Measurements from ENCODE around the gene SLC25A29.
"Not testable (repeated sequence)": the region's sequence is repeated elsewhere in the genome, so short reads cannot be mapped to it uniquely, and the experiment has no call there.

SLC25A29 gene

DNA sequence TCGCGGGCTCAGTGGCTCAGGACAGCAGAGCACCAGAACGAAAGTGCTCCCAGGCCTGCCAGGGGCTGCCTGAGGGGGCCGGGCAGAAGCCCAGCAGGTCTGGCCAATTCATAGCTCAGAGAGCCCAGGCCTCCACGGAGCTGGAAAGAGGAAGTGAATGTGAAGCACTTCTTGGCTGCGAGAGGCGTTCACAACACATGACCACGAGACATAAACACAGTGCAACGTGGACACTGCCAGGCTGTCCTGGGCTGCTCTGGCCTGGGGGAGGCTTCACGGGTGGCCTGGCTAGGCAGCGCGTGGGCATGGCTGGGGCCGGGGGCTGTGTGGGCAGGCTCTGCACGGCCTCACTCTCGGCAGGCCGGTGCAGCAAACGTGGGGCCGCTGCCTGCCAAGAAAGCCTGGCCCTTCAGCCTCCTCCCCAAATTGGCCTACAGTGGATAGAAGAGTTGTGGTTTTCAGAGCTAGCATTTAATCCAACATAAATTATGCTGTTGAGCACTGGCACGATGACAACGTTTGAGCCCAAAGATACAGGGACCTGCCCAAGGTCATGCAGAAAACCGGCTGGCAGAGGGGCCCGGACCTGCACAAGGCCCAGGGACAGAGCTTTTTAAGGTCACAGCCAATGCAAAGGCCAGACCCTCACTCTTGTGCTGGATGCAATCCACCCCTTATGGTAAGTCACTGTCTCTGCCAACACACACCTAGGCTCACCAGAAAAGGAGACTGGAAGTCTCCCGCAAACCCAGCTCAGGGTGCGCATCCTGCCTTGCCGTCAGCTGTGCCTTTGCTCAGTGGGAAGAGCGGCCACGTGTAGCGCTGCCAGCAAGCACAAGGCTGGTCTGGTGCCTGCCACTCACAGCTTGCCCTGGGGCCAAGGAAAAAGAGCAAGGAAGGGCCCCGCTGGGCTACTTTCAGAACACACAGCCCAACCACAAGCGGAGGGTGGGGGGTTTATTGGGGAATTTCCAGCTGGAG is 8.6 kb downstream of the SLC25A29 start:
- peaks cover 55% of the 10 kb centered on the region for H4K20me1 ChIP-seq (ENCODE audit: insufficient read depth, low read length)

DNA sequence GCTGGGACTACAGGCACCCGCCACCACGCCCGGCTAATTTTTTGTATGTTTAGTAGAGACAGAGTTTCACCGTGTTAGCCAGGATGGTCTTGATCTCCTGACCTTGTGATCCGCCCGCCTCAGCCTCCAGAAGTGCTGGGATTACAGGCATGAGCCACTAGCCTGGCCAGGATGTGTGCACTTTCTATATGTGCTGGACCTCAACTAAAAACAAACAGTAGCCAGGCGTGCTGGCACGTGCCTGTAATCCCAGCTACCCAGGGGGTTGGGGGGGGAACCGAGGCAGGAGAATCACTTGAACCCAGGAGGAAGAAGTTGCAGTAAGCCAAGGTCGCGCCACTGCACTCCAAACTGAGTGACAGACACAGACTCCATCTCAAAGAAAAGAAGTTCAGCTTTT is 9.5 kb downstream of the SLC25A29 start:
- not testable (repeated sequence) for H3K4me2 ChIP-seq (ENCODE audit: insufficient read depth, low read length); H3K4me3 ChIP-seq (ENCODE audit: low read depth in 1 of 2, low read length in 2 of 2); H2AFZ ChIP-seq (ENCODE audit: low read depth, low read length); DNase-seq; H3K27ac ChIP-seq (ENCODE audit: low read length); H3K27me3 ChIP-seq (ENCODE audit: insufficient read depth, low read length, poor library complexity); ATAC-seq (ENCODE audit: insufficient read depth, low read depth); H3K9me3 ChIP-seq (ENCODE audit: insufficient read depth, low read length, severe bottlenecking); H3K9ac ChIP-seq (ENCODE audit: low read depth, low read length); H3K4me1 ChIP-seq (ENCODE audit: insufficient read depth, low read length)
- Histone ChIP-seq H3K36me3 (ENCODE audit: insufficient read depth, low read length) (peaks cover 68% of the 10 kb centered on the region), H3K79me2 (ENCODE audit: insufficient read depth, low read length) (peaks cover 43% of the 10 kb centered on the region), H4K20me1 (ENCODE audit: insufficient read depth, low read length) (peaks cover 57% of the 10 kb centered on the region)

More for the DNA sequence above, 8.6 kb downstream of the SLC25A29 start:
- H3K36me3 ChIP-seq (ENCODE audit: insufficient read depth, low read length): peaks cover 59% of the 10 kb centered on the region
- no peak overlapping the region for H3K27ac ChIP-seq (ENCODE audit: low read length)
- no peak overlapping the region for H2AFZ ChIP-seq (ENCODE audit: low read depth, low read length)
- DNase-seq: no peak
- no peak overlapping the region for H3K4me2 ChIP-seq (ENCODE audit: insufficient read depth, low read length)
- H3K27me3 ChIP-seq (ENCODE audit: insufficient read depth, low read length, poor library complexity): no peaks in the 10 kb centered on the region
- no peak for TF ChIP-seq EZH2 (IDR thresholded peaks at IDR 0.05; ENCODE audit: borderline replicate concordance, low read depth, low read length, severe bottlenecking)
- no peak for TF ChIP-seq CTCF (IDR thresholded peaks at IDR 0.05; ENCODE audit: borderline replicate concordance, extremely low read depth, low read length, poor library complexity, severe bottlenecking)
- no peak for ATAC-seq (ENCODE audit: insufficient read depth, low read depth)
- no peaks in the 10 kb centered on the region for H3K4me1 ChIP-seq (ENCODE audit: insufficient read depth, low read length)
- no peak overlapping the region for H3K4me3 ChIP-seq (ENCODE audit: low read depth in 1 of 2, low read length in 2 of 2)
- no peak overlapping the region for H3K9ac ChIP-seq (ENCODE audit: low read depth, low read length)
- no peaks in the 10 kb centered on the region for H3K9me3 ChIP-seq (ENCODE audit: insufficient read depth, low read length, severe bottlenecking)
- peaks cover 52% of the 10 kb centered on the region for H3K79me2 ChIP-seq (ENCODE audit: insufficient read depth, low read length)

DNA sequence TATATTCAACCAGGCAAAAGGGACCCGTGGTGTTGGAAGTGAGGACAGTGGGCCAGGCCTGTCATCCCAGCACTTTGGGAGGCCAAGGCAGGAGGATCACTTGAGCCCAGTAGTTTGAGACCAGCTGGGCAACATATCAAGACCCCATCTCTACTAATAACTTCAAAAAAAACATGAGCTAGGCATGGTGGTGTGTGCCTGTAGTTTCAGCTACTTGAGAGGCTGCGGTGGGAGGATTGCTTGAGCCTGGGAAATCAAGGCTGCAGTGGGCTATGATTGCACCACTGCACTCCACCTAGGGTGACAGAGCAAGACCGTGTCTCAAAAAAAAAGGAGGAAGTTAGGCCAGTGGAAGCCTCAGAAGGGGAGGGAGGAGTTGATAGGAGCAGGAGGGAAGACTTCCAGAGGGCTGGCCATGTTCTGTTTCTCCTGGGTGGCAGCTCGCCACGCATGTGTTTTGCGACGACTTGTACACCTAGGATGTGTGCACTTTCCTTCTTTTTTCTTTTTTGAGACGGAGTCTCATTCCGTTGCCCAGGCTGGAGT is 10.1 kb downstream of the SLC25A29 start:
- Histone ChIP-seq H3K4me2 (ENCODE audit: insufficient read depth, low read length) (no peak overlapping the region), H3K4me3 (ENCODE audit: low read depth in 1 of 2, low read length in 2 of 2) (no peak overlapping the region)

More for the DNA sequence above, 10.1 kb downstream of the SLC25A29 start:
- no peaks in the 10 kb centered on the region for H3K9me3 ChIP-seq (ENCODE audit: insufficient read depth, low read length, severe bottlenecking)
- no peak for TF ChIP-seq CTCF (IDR thresholded peaks at IDR 0.05; ENCODE audit: borderline replicate concordance, extremely low read depth, low read length, poor library complexity, severe bottlenecking)
- TF ChIP-seq EZH2 (IDR thresholded peaks at IDR 0.05; ENCODE audit: borderline replicate concordance, low read depth, low read length, severe bottlenecking): no peak
- ATAC-seq (ENCODE audit: insufficient read depth, low read depth): no peak
- H3K79me2 ChIP-seq (ENCODE audit: insufficient read depth, low read length): peaks cover 42% of the 10 kb centered on the region
- no peak for DNase-seq
- H4K20me1 ChIP-seq (ENCODE audit: insufficient read depth, low read length): peaks cover 61% of the 10 kb centered on the region
- H2AFZ ChIP-seq (ENCODE audit: low read depth, low read length): no peak overlapping the region
- no peaks in the 10 kb centered on the region for H3K27me3 ChIP-seq (ENCODE audit: insufficient read depth, low read length, poor library complexity)
- no peak overlapping the region for H3K27ac ChIP-seq (ENCODE audit: low read length)
- no peaks in the 10 kb centered on the region for H3K4me1 ChIP-seq (ENCODE audit: insufficient read depth, low read length)
- H3K36me3 ChIP-seq (ENCODE audit: insufficient read depth, low read length): peaks cover 73% of the 10 kb centered on the region
- no peak overlapping the region for H3K9ac ChIP-seq (ENCODE audit: low read depth, low read length)

Data from DND-41 (cell line).